ENCODE data around the gene GRPR. TPM values are rescaled to one million over a fixed set of nuclear protein-coding genes. Genes with fewer than 3 reads are reported as not detected.
A peak's percentile ranks its signal among the peaks of the same experiment; 100 is the strongest.

The GRPR gene
- total RNA-seq, 1 experiment from 2014 or later = 28.8 TPM

GRCh38 chrX:16185725-16186136 is 62.4 kb downstream of the GRPR start:
- Histone ChIP-seq H2AK5ac (ENCODE audit: insufficient read length, low read length) (peak overlapping the region; percentile 95), H3K18ac (ENCODE audit: insufficient read length, low read depth, low read length) (no peak overlapping the region), H4K91ac (ENCODE audit: insufficient read length, low read depth, low read length) (no peak overlapping the region), H2BK5ac (ENCODE audit: insufficient read length, low read length) (no peak overlapping the region), H2BK120ac (ENCODE audit: low read depth, low read length, poor library complexity, severe bottlenecking) (no peak overlapping the region), H3K9ac (ENCODE audit: extremely low read depth, insufficient read length, low read length) (no peak overlapping the region), H3K23ac (ENCODE audit: insufficient read length, low read depth, low read length) (no peak overlapping the region), H2BK20ac (ENCODE audit: low read depth, low read length, poor library complexity, severe bottlenecking) (no peak overlapping the region), H3K9me3 (ENCODE audit: control insufficient read depth, low read depth, low read length) (no peaks in the 10 kb centered on the region), H3K27ac (ENCODE audit: insufficient read length, low read depth, low read length) (peak overlapping the region; percentile 96), H2BK12ac (ENCODE audit: insufficient read length, low read depth, low read length) (peak overlapping the region; percentile 46), H3K4me2 (ENCODE audit: insufficient read depth, insufficient read length, low read length) (no peak overlapping the region), H3T11ph (ENCODE audit: low read length) (no peak overlapping the region), H3K14ac (ENCODE audit: insufficient read depth, low read length) (0 out of 2 replicates have a peak overlapping the region, but pooled peaks have one; percentile 13), H4K20me1 (ENCODE audit: control insufficient read depth, insufficient read depth, insufficient read length) (no peaks in the 10 kb centered on the region), H3K4me1 (ENCODE audit: insufficient read depth, low read length) (peaks cover 19% of the 10 kb centered on the region), H3K23me2 (ENCODE audit: insufficient read length, low read depth, low read length, poor library complexity, severe bottlenecking) (no peaks in the 10 kb centered on the region), H3K79me2 (ENCODE audit: insufficient read depth, low read length) (no peaks in the 10 kb centered on the region), H3K4ac (ENCODE audit: low read depth, low read length) (no peak overlapping the region), H2BK15ac (ENCODE audit: low read depth, low read length) (0 out of 2 replicates have a peak overlapping the region, but pooled peaks have one; percentile 61), H3K27me3 (ENCODE audit: insufficient read depth, low read length) (no peaks in the 10 kb centered on the region), H4K5ac (ENCODE audit: insufficient read length, low read depth, low read length) (no peak overlapping the region), H4K8ac (replicated peaks; ENCODE audit: insufficient read length, low read depth, low read length) (no peak overlapping the region), H3K56ac (ENCODE audit: insufficient read length, low read depth, low read length) (no peak overlapping the region), H3K79me1 (ENCODE audit: insufficient read depth, low read depth, low read length, poor library complexity, severe bottlenecking) (no peaks in the 10 kb centered on the region), H2AFZ (ENCODE audit: low read length) (no peak overlapping the region)
- H3K27ac Mint-ChIP-seq = peak overlapping the region; percentile 97 to 99 (median 97)
- H3K4me1 Mint-ChIP-seq = peaks cover 61 to 76% of the 10 kb centered on the region in 2 experiments
- no peak for TF ChIP-seq CTCF (conservative IDR thresholded peaks at IDR 0.05)
- peaks cover 11 to 29% (median 12%) of the 10 kb centered on the region in 3 experiments for H3K36me3 Mint-ChIP-seq (ENCODE audit: insufficient read depth in 1 of 3, low read depth in 3 of 3)
- H3K27me3 Mint-ChIP-seq (ENCODE audit: low read depth) = no peaks in the 10 kb centered on the region; the same call in 1 of the 2 replicates
- peaks cover 3 to 18% of the 10 kb centered on the region in 2 experiments for H3K9me3 Mint-ChIP-seq
- no peak for DNase-seq
- no CpG with 5 or more reads among the region's 2 CpGs for WGBS (ENCODE audit: extremely low coverage, insufficient read length, low lambda C conversion rate)
- peak overlapping the region in 1 of 2 experiments; percentile 5; a peak in 1 of 5 replicates for H3K4me3 Mint-ChIP-seq
